Activated CD4-positive, alpha-beta T cell treated with anti-CD3 and anti-CD28 coated beads, Interleukin-2, amount 50 U/mL, for 24 hours (primary cell): ENCODE measurements around the gene PKD2L2.
"Not testable (repeated sequence)": the region's sequence is repeated elsewhere in the genome, so short reads cannot be mapped to it uniquely, and the experiment has no call there.

ENCODE experiments used
- DNase-seq, 2 donors: peaks; one replicate each; pipeline ENCODE4 v3.0.0-alpha.2; 2020; ENCODE audit warnings: low read depth in 1 of 2, low spot score in 1 of 2

The PKD2L2 gene

GRCh38 chr5:137887831-137888230 is 1.4 kb upstream of the PKD2L2 start:
- DNase-seq, result no peak

DNA sequence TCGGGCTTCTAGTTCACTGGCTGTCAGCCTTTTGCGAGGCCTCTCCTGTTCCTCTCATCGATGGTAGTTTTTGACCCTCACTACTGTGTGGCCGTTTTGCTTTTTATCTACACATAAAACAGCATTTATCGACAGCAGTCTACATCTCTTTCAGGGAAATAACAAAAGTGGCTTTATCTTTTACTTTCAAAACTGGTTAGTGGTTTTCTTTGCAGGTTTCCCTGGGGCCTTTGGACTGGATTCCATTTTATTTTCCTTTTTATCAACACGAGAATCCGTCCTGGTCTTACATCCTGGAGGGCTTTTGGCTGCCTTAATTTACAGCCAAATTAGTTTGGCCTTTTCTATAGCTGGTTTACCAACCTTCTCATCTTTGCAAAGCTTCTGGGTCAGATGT is 793 bp upstream of the PKD2L2 start:
- DNase-seq, result no peak

DNA sequence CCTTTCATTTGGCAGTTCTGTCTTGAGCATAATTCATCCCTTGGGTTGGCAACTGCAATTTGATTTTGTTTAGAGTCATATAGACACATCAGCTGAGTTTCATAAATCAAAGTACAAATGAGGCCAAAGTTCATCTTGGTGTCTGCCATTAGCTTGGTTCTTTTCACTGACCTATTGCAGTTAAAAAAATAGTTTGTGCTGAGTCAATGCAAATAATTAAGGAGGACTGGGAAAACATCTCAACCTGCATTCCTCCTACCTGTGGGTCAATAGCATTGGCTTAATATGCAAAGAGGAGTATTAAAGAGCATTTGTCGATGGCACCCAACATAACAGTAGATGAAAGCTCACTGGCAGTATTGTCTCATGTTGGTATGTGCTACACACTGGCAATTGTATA is 1.6 kb downstream of the PKD2L2 start:
- DNase-seq, result no peak

- DNase-seq, result no peak
Observed at GRCh38 chr5:137891849-137892248, 2.6 kb downstream of the PKD2L2 start.

DNA sequence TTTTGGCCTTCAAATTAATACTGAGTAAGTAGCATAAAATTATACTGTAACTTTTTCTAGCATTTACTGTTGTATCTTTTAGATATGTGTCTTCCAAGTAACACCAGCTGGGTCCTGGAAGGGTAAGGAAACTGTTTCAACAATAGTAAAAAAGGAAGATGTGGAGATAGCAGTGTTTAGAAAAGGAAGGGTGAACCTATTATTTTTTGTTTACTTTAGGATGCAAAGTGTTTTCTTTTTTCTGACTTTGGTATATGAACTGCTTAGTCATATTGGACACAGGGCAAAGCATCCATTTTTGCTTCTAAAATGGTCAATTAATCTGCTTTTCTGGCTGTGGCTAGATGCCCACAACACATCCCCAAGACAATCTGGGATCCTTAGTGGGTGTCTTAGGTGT is 5.3 kb downstream of the PKD2L2 start:
- no peak for DNase-seq

- no peak for DNase-seq
Observed at GRCh38 chr5:137896560-137896959, 7.3 kb downstream of the PKD2L2 start.

DNA sequence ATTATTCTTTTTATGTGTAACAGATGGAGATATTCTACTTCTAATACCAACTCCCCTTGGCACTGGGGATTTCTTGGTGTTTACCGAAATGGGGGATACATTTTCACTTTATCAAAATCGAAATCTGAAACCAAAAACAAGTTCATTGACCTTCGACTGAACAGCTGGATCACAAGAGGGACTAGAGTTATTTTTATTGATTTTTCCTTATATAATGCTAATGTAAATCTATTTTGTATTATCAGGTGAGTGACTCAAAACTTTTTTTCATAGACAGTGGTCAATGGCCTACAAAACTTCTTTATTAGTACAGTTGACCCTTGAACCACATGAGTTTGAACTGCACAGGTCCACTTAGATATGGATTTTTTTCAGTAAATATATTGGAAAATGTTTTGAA is 10.2 kb downstream of the PKD2L2 start:
- no peak for DNase-seq

DNA sequence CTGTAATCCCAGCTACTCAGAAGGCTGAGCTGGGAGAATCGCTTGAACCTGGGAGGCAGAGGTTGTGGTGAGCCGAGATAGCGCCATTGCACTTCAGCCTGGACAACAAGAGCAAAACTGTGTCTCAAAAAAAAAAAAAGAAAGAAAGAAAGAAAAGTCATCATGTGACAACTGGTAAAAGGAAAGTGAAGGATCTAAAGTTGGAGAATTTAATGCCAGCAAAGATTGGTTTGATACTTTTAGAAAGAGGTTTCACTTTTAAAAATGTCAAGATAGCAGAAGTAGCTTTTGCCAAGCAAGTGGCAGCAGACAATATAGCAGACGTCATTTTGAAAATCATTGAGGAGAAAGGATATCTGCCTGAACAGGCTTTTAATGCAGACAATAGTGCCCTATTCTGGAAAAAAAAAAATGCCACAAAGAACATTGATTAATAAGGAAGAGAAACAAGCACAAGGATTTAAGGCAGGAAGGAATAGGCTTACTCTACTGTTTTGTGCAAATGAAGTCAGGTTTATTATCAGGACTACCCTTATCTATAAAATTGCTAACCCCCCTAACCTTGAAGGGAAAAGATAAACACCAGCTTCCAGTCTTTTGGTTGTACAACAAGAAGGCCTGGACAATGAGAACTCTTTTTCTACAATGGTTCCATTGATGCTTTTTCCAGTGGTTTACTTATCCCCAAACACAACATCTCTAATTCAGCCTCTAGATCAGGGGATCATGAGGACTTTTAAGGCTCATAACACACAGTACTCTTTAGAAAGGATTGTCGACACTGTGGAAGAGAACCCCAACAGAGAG is 12.0 kb downstream of the PKD2L2 start:
- DNase-seq, result no peak

- no peak for DNase-seq
Observed at GRCh38 chr5:137902408-137903133, 13.3 kb downstream of the PKD2L2 start.

DNA sequence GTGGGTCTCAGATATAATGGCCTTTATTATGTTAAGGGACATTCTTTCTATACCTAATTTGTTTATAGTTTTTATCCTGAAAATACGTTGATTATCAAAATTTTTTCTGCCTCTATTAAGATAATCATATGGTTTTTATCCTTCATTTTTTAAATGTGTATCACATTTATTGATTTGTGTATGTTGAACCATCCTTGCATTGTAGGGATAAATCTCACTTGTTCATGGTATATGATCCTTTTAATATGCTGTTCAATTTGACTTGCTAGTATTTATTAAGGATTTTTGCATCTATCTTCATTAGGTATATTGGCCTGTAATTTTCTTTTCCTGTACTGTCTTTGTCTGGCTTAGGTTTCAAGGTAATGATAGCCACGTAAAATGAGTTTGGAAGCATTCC is 25.5 kb downstream of the PKD2L2 start:
- no peak for DNase-seq

DNA sequence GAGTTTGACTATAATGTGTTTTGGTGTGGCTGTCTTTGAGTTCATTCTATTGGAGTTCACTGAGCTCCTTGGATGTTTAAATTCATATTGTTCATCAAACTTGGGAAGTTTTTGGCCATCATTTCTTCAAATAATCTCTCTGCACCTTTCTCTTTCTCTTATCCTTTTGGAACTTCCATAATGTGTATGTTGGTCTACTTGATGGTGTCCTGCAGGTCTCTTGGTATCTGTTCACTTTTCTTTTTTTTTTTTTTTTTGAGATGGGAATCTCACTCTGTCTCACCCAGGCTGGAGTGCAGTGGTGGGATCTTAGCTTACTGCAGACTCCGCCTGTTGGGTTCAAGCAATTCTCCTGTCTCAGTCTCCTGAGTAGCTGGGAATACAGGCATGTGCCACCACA is 27.7 kb downstream of the PKD2L2 start:
- DNase-seq, result no peak

DNA sequence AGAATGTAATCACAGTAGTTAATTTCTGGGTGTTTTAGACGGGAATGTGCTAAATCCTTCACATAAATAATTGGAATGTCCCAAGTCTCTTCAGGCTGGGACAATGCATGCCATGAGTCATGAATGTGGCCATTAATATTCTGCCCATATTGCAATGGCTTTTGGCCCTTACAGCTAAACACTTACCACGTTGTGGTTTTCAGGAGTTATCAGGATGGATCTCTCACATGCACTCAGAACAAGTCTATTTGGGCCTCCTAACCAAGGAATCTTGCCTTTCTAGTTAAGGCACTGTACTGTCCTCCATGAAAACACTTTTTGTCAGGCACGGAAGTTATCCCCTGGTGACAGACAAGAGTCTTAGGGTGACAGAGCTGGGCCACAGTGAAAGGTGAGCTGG is 32.7 kb downstream of the PKD2L2 start:
- no peak for DNase-seq

GRCh38 chr5:137923856-137924255 is 34.6 kb downstream of the PKD2L2 start:
- no peak for DNase-seq

GRCh38 chr5:137932800-137933199 is 43.5 kb downstream of the PKD2L2 start:
- DNase-seq, result no peak

- no peak for DNase-seq
Observed at GRCh38 chr5:137933491-137933911, 44.2 kb downstream of the PKD2L2 start.

- DNase-seq, result no peak
Observed at GRCh38 chr5:137935190-137935589, 45.9 kb downstream of the PKD2L2 start.

GRCh38 chr5:137935694-137936093 is 46.4 kb downstream of the PKD2L2 start:
- no peak for DNase-seq

- DNase-seq, result no peak
Observed at GRCh38 chr5:137937994-137938750, 48.9 kb downstream of the PKD2L2 start.

- peak in 1 of 2 donors; percentile 4 for DNase-seq
Observed at GRCh38 chr5:137938751-137939143, 49.5 kb downstream of the PKD2L2 start.

DNA sequence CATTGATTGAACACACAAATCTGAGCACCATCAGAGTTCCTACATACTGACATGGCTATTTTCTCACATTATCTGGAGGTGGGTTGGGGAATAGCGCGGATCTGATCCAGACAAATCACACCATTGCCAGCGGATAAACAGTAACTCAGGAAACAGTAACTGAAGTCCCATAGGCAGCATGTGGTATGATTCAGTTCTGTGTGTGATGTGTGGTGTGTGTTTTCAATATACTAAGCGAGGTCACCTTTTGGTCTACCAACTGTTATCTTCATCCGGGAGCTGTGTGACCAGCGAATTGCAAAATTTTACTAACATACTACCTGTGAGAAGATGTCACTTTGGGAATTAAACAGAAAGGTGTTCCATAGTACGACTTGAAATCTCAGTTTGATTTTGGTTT is 50.1 kb downstream of the PKD2L2 start:
- DNase-seq, result no peak

DNA sequence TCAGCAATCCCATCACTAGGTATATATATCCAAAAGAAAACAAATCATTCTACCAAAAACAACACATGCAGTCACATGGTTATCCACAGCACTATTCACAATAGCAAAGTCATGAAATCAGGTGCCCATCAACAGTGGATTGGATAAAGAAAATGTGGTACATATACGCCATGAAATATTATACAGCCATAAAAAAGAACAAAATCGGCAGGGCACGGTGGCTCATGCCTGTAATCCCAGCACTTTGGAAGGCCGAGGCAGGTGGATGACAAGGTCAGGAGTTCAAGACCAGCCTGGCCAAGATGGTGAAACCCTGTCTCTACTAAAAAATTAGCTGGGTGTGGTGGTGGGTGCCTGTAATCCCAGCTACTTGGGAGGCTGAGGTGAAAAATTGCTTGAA is 55.0 kb downstream of the PKD2L2 start:
- DNase-seq, result not testable (repeated sequence)

DNA sequence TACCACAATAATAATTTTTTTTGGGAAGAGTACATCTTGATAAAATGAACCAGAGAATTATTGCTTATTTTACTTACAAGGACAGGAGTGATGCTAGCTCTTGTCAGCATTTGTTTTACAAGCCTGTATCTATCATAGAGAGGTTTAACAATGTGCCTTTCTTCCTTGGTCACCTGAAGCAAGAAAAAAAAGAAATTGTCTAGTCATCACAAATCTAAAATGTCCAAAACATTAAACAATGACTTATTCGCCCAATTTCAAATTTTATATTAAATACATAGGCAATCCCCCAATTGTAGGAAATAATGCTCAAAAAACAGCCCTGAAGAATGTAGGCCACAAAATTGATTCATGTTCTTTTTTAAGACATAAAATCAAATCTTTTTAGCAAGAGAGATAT is 56.6 kb downstream of the PKD2L2 start:
- DNase-seq, result no peak
